Measurements from ENCODE around the gene RPL3.

The RPL3 gene

DNA sequence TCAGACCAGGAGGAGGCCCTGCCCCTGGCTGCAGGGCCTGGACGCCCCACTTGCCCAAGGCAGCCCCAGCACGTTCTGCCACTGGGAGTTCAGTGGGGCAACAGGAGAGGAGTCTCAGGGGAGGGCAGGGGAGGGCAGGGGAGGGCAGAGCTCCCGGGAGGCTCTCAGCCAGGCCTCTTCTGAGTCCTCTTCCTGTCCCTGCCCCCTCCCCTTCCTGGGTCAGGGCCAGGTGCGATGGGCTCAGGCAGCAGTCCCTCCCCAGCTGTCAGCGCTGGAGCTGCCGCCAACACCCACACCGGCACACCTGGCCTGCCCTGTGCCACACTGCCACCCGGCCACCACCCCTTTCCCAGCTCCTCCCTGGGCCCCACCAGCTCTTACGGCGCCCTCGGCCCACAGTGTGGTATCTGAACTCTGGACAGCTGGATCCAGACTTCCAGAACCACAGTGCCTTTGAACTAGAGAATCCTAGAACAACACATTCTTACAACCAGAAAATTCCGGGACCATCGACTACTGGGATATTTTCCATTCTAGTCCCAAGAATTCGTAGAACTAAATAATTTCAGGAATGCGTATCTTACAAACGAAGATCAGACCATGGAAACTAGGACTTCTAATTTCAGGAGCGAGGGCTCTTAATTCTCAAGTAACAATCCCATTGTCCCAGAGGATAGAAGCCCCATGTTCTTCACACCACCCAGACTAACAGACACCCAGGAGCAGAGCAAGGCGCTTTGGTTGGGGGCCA lies 21.8 kb downstream of the RPL3 start:
- DNase-seq: no peak

DNA sequence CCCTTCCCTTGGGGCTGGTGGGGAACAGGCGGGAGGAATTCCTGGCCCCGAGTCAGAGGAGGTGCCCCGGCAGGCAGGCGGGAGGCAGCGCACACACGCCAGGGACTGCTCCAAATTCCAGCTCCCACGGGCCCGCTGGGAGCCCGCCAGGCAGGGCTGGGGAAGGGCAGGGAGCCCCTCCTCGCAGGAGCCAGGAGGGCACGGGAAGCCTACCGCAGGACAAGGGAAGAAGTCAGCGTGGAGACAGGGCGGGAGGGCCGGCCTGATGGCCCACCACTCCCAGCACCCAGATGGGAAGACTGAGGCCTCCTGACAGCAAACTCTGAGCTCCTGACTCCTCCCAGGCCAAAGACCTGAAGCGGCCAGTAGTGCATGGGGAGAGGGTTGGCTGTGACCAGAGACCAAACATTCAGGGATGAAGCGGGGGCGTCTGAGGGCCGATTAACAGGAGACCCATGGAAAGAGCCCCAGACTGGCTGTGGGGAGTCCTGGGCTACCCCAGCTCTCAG lies 22.4 kb downstream of the RPL3 start:
- DNase-seq: no peak

DNA sequence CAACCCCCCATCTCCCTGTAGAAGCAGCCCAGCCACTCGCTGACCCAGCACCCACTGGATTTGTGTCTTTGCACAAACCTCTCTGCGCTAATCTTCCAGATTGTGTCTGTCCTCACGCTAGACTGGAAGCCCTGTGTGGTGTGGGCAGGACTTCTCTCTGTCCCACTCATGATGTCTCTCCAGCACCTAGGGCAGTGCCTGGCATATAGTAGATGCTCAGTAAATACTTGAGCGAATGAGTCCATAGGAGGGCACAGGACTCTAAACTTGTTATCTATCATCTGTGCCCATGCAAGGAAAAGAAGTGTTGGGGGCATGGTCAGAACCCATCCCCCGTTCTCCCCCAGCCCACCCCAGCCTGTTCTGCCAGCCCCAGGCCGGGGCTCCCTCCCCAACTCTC lies 22.9 kb downstream of the RPL3 start:
- DNase-seq: no peak

- DNase-seq: no peak
Measured at GRCh38 chr22:39294571-39295468, 24.6 kb downstream of the RPL3 start.

DNA sequence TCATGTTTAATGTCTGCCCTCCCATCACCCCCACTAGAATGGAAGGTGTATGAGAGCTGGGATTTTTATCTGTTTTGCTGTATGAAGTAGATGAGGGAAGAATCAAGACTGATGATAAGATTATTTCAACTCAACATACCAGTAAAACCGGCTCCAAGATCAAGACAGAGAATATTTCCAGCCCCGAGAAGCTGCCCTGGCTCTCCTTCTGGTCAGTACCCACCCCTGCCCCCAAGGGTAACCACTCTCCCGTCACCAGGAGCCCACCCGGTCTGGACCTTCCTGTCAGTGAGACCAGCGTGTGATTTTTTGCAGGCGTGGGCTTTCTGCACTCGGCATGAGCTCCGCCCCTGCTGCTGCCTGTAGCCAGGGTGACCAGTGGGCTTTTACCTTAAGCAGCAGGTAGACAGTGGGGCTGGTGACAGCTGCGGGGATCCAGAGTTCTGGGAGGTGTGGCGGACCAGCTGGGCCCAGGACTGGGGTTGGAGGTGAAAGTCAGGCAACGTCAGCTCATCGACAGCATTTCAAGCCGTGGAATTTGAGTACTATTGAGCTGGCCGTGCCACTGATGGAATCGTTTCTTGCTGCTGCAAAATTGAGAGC lies 25.6 kb downstream of the RPL3 start:
- no peak for DNase-seq

DNA sequence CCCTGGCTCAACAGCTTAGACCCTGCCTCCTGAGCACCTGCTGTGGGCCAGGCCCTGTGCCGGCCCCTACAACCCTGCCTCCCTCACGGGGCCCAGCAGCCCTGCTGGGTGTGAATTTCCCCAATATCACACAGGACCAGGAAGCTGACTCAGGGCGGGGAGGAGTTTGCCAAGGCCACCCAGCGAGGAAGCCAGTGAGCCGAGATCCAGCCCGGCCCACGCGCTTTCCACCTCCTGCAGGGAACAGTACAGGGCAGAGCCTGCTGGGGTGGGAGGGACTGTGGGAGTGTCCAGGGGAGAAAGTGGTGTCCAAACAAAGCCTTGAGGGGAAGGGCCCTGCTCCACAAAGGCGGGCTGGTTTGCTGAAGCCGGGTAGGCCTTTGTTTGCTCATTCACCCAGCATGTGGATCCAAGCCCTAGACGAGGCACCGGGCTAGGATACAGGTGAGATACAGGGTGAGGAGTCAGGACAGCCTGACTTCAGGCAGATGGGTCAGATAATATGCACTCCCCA lies 26.8 kb downstream of the RPL3 start:
- peak; percentile 96 for DNase-seq

GRCh38 chr22:39292031-39292462 lies 27.4 kb downstream of the RPL3 start:
- no peak for DNase-seq

DNA sequence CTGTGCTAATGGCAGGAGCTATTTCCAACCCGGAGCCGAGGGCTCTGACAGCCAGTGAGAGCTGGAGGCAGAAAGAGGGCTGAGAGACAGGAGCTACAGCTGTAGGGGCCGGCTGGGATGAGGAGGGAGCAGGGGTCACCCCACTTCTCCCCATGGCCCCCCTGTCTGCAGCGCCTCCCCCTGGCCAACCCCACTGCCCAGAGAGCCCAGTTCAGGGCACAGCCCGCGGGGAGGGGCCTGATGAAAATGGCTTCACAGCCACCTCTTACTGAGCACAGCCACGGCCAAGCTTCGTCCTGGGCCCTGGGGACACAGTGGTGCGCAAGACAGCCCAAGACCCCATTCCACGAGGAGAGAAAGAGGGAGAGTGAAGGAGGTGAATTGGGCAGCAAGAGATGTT lies 27.9 kb downstream of the RPL3 start:
- DNase-seq: no peak

DNA sequence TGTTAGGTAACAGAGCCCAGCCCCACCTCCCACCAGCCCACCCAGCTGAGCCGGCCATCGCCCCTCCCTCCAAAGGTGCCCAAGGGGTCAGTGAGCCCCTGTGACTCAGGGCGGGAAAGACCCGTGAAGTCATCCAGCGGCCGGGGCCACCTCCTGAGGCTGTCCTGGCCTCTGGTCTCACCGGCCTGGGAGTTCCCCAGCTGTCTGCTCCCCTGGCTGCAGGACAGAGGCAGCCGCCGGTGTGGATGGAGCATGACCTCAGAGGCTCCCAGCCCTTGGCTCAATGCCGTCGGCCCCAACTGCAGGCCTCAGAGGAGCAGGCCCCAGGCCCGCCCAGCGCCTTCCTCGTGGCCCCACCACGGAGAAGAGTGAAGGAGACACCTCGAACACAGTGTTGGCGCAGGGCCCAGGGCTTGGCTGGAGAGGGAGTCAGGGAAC lies 28.7 kb downstream of the RPL3 start:
- peak; percentile 57 for DNase-seq

GRCh38 chr22:39289975-39290720 lies 29.3 kb downstream of the RPL3 start:
- no peak for DNase-seq

- DNase-seq: no peak
Measured at GRCh38 chr22:39289533-39289932, 29.9 kb downstream of the RPL3 start.

GRCh38 chr22:39288135-39288898 lies 31.1 kb downstream of the RPL3 start:
- DNase-seq: no peak

GRCh38 chr22:39287076-39287725 lies 32.2 kb downstream of the RPL3 start:
- peak; percentile 87 for DNase-seq

DNA sequence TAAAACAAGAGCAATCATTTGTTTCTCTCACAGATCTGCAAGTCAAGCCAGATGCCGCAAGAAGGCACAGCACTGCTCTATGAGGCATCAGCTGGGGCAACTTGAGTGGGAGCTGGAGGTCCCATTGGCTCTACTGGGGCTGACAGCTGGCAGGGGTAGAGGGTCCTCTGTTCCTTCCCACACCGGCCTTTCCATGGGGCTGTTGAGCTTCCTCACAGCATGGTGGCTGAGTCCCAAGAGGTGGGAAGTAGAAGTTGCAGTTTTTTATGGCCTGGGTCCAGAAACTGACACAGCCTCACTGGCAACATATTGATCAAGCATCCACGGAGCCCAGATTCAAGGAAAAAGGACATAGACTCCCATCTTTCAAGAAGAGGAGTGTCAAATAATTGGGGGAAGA lies 34.4 kb downstream of the RPL3 start:
- no peak for DNase-seq

DNA sequence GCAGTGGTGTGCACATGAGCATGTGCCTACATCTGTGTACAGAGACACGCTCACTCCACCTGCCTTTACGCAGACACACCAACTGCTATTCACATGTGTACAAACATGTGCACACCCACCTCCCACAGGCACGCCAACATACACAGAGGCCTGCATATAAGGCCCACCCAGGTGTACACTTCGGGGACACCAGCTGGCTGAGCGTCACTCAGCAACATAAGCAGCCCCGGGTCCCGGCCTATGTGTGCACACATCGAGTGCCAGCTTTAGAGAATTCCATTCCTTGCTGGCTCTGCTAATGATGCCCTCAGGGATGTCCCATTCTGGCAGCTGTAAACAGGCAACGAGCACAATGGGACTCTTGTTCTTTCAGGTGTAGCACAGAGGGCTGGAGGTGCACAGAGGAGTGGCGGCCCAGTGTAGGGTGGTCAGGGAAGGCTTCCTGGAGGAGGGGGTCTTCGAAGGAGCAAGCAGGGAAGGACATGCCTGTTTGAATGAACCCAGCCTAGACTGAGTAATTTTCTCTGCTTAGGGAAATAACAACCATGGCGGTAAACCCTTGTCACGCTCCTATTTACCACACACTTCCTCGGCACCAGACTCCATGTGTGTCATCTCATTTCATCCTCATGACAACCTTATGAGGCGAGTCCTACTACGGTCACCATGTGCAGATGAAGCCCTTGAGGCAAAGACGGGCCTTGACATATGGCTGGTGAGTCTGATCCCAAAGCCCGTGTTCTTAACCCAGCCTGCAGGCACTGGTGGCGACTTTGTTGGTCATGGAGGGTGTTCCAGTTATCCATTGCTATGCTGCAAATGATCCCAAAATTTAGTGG lies 35.1 kb downstream of the RPL3 start:
- no peak for DNase-seq

DNA sequence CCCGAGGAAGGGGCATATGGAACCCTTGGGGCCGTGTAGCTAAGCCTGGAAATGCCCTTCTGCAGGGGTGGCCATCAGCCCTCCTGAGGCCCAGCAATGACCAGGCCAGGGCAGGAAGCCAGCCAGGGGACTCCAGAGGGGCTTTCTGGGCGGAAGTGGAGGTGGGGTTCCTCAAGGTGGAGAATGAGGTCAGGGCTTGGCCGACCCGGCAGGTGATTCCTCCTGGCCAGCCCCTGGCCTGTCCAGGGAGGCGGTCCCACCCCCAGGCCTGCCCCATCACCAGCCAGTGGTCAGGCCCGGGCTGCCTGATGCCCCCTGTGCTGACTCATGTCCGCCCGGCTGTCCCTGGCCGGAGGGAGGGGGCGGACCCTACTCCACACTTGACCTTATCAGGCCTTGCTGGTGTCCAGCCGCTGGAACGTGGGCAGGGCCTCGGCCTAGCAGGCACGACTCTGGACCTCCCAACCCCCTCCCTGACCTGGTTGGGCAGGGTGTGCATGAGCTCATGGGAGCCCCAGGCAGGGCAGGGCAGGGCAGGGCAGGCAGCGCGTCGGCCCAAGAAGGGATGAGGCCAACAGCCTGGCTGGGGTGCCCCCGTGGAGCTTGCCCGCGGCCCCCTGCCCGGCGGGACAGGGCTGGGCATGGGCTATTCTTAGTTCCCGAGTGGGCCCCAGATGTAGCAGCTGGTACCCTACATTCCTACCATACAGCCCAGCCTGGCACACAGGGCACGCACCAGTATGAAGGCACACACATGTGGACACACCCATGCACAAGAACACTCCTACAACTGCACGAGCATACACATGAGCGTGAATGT lies 35.9 kb downstream of the RPL3 start:
- peak; percentile 52 for DNase-seq

- peak; percentile 73 for DNase-seq
Measured at GRCh38 chr22:39282645-39283321, 36.6 kb downstream of the RPL3 start.

GRCh38 chr22:39281126-39281525 lies 38.3 kb downstream of the RPL3 start:
- no peak for DNase-seq

- no peak for DNase-seq
Measured at GRCh38 chr22:39280250-39280649, 39.2 kb downstream of the RPL3 start.
